GM12878 (cell line): Measurements from ENCODE around the gene MANBA. TPM values are rescaled to one million over a fixed set of nuclear protein-coding genes. Genes with fewer than 3 reads are reported as not detected.

ENCODE experiments used
- ATAC-seq: fragments of 200-7000 bp; cut with Tn5 transposase; 3 replicates; pipeline ENCODE4 v1.9.1; 2020; ENCODE audit warnings: mild to moderate bottlenecking, moderate library complexity
- BruUV-seq: library from RNA; stranded (reverse); fragments of 400-500 nt; replicated peaks from 2 replicates; lab custom pipeline; 2021; lab: Mats Ljungman, UMichigan
- CTCF ChIA-PET: fragments of 300-600 bp; sonication (Branson Sonifier 250); formaldehyde crosslinking; extraction: SDS; loops from one replicate; lab custom pipeline; 2021; ENCODE audit warnings: inconsistent platforms; lab: Yijun Ruan, JAX
- POLR2A ChIA-PET: fragments of 350-600 bp; formaldehyde crosslinking; extraction: SDS; loops from one replicate; lab custom pipeline; 2021; ENCODE audit warnings: inconsistent platforms; lab: Charles Lee
- RAD21 ChIA-PET: fragments of 300-600 bp; sonication (Branson Sonifier 250); formaldehyde crosslinking; loops from one replicate; lab custom pipeline; 2023; ENCODE audit warnings: antibody characterized with exemption; ENCODE audit not compliant: unreplicated experiment; lab: Charles Lee
- SMC1A ChIA-PET: fragments of 300-600 bp; sonication (Branson Sonifier 250); formaldehyde crosslinking; loops from one replicate; lab custom pipeline; 2023; ENCODE audit not compliant: unreplicated experiment, uncharacterized antibody; lab: Charles Lee
- DNase-seq: peaks from one replicate; pipeline ENCODE4 v3.0.0-alpha.2; 2011; ENCODE audit warnings: low read depth, low spot score
- FAIRE-seq: peaks from 3 replicates; lab custom pipeline; 2011; peaks lifted over from hg19 to GRCh38; lab: Jason Lieb, UNC
- H2AFZ ChIP-seq: 2 replicates; pipeline ENCODE4 v1.6.0; 2011; ENCODE audit warnings: low read depth, low read length, control low read depth; ENCODE audit not compliant: control insufficient read depth
- H3K27ac ChIP-seq: 2 replicates; pipeline ENCODE4 v1.5.1; 2011; ENCODE audit warnings: control low read depth; ENCODE audit not compliant: control insufficient read depth, insufficient read depth
- H3K27me3 ChIP-seq, 2 experiments: replicated peaks in 1 of 2; 2 replicates each; pipeline versions ENCODE4 v1.6.0 to v1.6.1; 2011; ENCODE audit warnings: low read length in 1 of 2; ENCODE audit not compliant: control insufficient read depth in 2 of 2, insufficient read depth in 2 of 2
- H3K36me3 ChIP-seq, 2 experiments: 2 replicates each; pipeline ENCODE4 v1.5.1; 2011; ENCODE audit warnings: low read length in 1 of 2; ENCODE audit not compliant: control insufficient read depth in 2 of 2, insufficient read depth in 2 of 2
- H3K4me1 ChIP-seq: 2 replicates; pipeline ENCODE4 v1.6.1; 2011; ENCODE audit warnings: mild to moderate bottlenecking, low read length, moderate library complexity, mixed read lengths; ENCODE audit not compliant: control insufficient read depth, insufficient read depth
- H3K4me2 ChIP-seq: 2 replicates; pipeline ENCODE4 v1.6.0; 2011; ENCODE audit warnings: control low read depth; ENCODE audit not compliant: control insufficient read depth, insufficient read depth
- H3K4me3 ChIP-seq: fragments of 200-600 bp; sonication (generic); 2 replicates; pipeline ENCODE4 v1.5.1; 2016
- H3K79me2 ChIP-seq: 2 replicates; pipeline ENCODE4 v1.6.0; 2011; ENCODE audit warnings: low read length; ENCODE audit not compliant: control insufficient read depth, insufficient read depth
- H3K9ac ChIP-seq: 2 replicates; pipeline ENCODE4 v1.8.0; 2011; ENCODE audit warnings: low read length, control low read depth, mixed read lengths; ENCODE audit not compliant: control insufficient read depth, insufficient read depth
- H3K9me3 ChIP-seq: replicated peaks from 3 replicates; pipeline ENCODE4 v1.5.1; 2011; ENCODE audit warnings: mild to moderate bottlenecking, low read length; ENCODE audit not compliant: control insufficient read depth, insufficient read depth
- H4K20me1 ChIP-seq: 2 replicates; pipeline ENCODE4 v1.6.0; 2011; ENCODE audit not compliant: control insufficient read depth, insufficient read depth
- ASH2L ChIP-seq: fragments of 300-600, 200-600 bp; sonication (generic); IDR thresholded peaks from 2 replicates; pipeline ENCODE4 v1.6.1; 2017; ENCODE audit warnings: low read depth, mild to moderate bottlenecking, borderline replicate concordance
- BACH1 ChIP-seq: fragments of 450-650 bp; IDR thresholded peaks from 2 replicates; pipeline ENCODE4 v1.6.1; 2017; ENCODE audit warnings: mild to moderate bottlenecking, borderline replicate concordance
- CBX5 ChIP-seq: sonication (generic); IDR thresholded peaks from 2 replicates; pipeline ENCODE4 v1.6.1; 2016; ENCODE audit warnings: low read depth, moderate library complexity, mild to moderate bottlenecking, inconsistent platforms
- EED ChIP-seq: sonication (generic); IDR thresholded peaks from 2 replicates; pipeline ENCODE4 v1.6.1; 2016; ENCODE audit warnings: antibody characterized with exemption, low read depth
- IKZF1 ChIP-seq: fragments of 450-650 bp; conservative IDR thresholded peaks from 2 replicates; pipeline ENCODE4 v1.6.1; 2017; ENCODE audit warnings: antibody characterized with exemption, mild to moderate bottlenecking
- LARP7 ChIP-seq: fragments of 450-650 bp; IDR thresholded peaks from 2 replicates; pipeline ENCODE4 v1.6.1; 2017; ENCODE audit warnings: mild to moderate bottlenecking
- NFYA ChIP-seq: IDR thresholded peaks from 2 replicates; pipeline ENCODE4 v1.6.1; 2011; ENCODE audit warnings: low read depth, mild to moderate bottlenecking, low read length, improper control_type of control experiment, borderline replicate concordance
- SKIL ChIP-seq: fragments of 450-650 bp; IDR thresholded peaks from 2 replicates; pipeline ENCODE4 v1.6.1; 2017; ENCODE audit warnings: mild to moderate bottlenecking, low read depth, inconsistent platforms; ENCODE audit not compliant: poor library complexity, severe bottlenecking
- STAT3 ChIP-seq: IDR thresholded peaks from 2 replicates; pipeline ENCODE4 v1.6.1; 2011; ENCODE audit warnings: low read depth, low read length, improper control_type of control experiment
- ZBTB40 ChIP-seq: fragments of 450-650 bp; IDR thresholded peaks from 2 replicates; pipeline ENCODE4 v1.6.1; 2016; ENCODE audit warnings: mild to moderate bottlenecking, moderate library complexity, borderline replicate concordance
- ZNF24 ChIP-seq: fragments of 450-650 bp; IDR thresholded peaks from 2 replicates; pipeline ENCODE4 v1.6.1; 2017; ENCODE audit warnings: antibody characterized with exemption, mild to moderate bottlenecking
- ZNF384 ChIP-seq: IDR thresholded peaks from 2 replicates; pipeline ENCODE4 v1.6.1; 2012; ENCODE audit warnings: low read depth, mild to moderate bottlenecking, low read length, improper control_type of control experiment, borderline replicate concordance
- WGBS: methylation state at CpG from one replicate; pipeline ENCODE4 v1.1.6; 2016; ENCODE audit warnings: low lambda C conversion rate; ENCODE audit not compliant: insufficient replicate concordance, insufficient coverage; ENCODE audit errors: missing lambda C conversion rate; 5-methylcytosine and 5-hydroxymethylcytosine counted together
- in situ Hi-C: fragments of 300-500 bp; cut with MboI; formaldehyde crosslinking; loops from 9 replicates; pipeline ENCODE4 v1.14.3; 2018; ENCODE audit warnings: mixed read lengths
- intact Hi-C: fragments of 100-400 bp; cut with micrococcal nuclease; formaldehyde crosslinking; loops from one replicate; pipeline ENCODE4 v1.14.2; 2022; ENCODE audit not compliant: unreplicated experiment
- polyA plus RNA-seq, 11 experiments: library from polyadenylated mRNA; depleted of rRNA in 4 of 11; unstranded in 6 of 11; stranded (reverse) in 5 of 11; fragments of >200 nt; fragmentation: Nextera tagmentation in 4 of 11; fragmentation: Illumina TruSeq in 1 of 11; extraction: Ambion mirVana in 4 of 11; extraction: Trizol in 1 of 11; gene quantifications; 1 replicate in 1 of 11; 2 replicates in 10 of 11; pipeline versions ENCODE4 v1.2.1 to v1.2.3, GENCODE V29; 2011 to 2016; ENCODE audit warnings: inconsistent platforms in 2 of 11, missing spikeins in 2 of 11, low read depth in 1 of 11
- total RNA-seq, 4 experiments: library from RNA; depleted of rRNA in 3 of 4; stranded (reverse); fragments of >200 nt in 3 of 4; fragmentation: Illumina TruSeq in 1 of 4; extraction: Trizol in 1 of 4; gene quantifications; 2 replicates each; pipeline versions ENCODE4 v1.2.1 to v1.2.3, GENCODE V29; 2013 to 2021

Gene MANBA
- total and polyA plus RNA-seq, 10 of the 15 experiments (the other 5 are each of a cell fraction or from before 2014, with no cell fraction given), result 3.8 to 19.0 (median 12.5) TPM

GRCh38 chr4:102760645-102761295 lies at the start of gene MANBA (continued):
- TF ChIP-seq STAT3 (no peak), BACH1 (no peak), ZBTB40 (no peak), ZNF24 (no peak)

GRCh38 chr4:102809691-102810090 lies 48.9 kb upstream of the MANBA start:
- TF ChIP-seq NFYA (no peak), SKIL (no peak), CBX5 (no peak), EED (no peak), ASH2L (no peak), ZNF384 (no peak), LARP7 (no peak), IKZF1 (no peak)
- Histone ChIP-seq H3K27ac (peak overlapping the region; percentile 42; the same call in 1 of the 2 replicates), H3K9ac (no peak overlapping the region), H3K4me2 (no peak overlapping the region), H4K20me1 (peaks cover 8% of the 10 kb centered on the region), H3K27me3 (no peaks in the 10 kb centered on the region), H2AFZ (no peak overlapping the region), H3K36me3 (peaks cover 6 to 29% of the 10 kb centered on the region in 2 experiments), H3K79me2 (peaks cover 87% of the 10 kb centered on the region), H3K4me3 (no peak overlapping the region), H3K4me1 (peaks cover 18% of the 10 kb centered on the region), H3K9me3 (no peaks in the 10 kb centered on the region)
- FAIRE-seq (no peak), ATAC-seq (peak; percentile 30; the same call in 2 of the 3 replicates), DNase-seq (no peak)
- intact Hi-C loops (loop anchor here (5.0 to 10.0 kb wide), 2 partner anchors 198 to 375 kb away; no protein-coding TSS in a partner anchor), in situ Hi-C loops (loop anchor here (25.0 kb wide), 1 partner anchor 203 kb away; the partner anchor contains the start of gene SLC9B1)
- CTCF ChIA-PET, result interaction anchor here (0.9 to 6.8 kb wide), 7 partner anchors 9 to 282 kb away, joined by 3 to 37 read pairs (median 4); no protein-coding TSS in a partner anchor
- BruUV-seq, result no TSS peak
- WGBS, result 47% methylated on average over 2 of the region's 2 CpGs
- RAD21 ChIA-PET, result interaction anchor here (0.8 to 2.6 kb wide), 8 partner anchors 8 to 493 kb away, joined by 3 to 22 read pairs (median 4); partner anchors contain the start of genes MANBA and UBE2D3
- SMC1A ChIA-PET, result interaction anchor here (0.6 to 5.8 kb wide), 11 partner anchors 8 to 126 kb away, joined by 3 to 72 read pairs (median 4); partner anchors contain the start of gene UBE2D3
- POLR2A ChIA-PET, result interaction anchor here (0.6 to 11.2 kb wide), 6 partner anchors 14 to 98 kb away, joined by 3 to 121 read pairs (median 6); partner anchors contain the start of genes CISD2 and UBE2D3
